SH-SY5Y (cell line): Measurements from ENCODE around the gene SST.

Experiments
- GATA2 ChIP-seq: IDR thresholded peaks from 2 replicates; pipeline ENCODE4 v1.6.1; 2011; ENCODE audit warnings: mild to moderate bottlenecking, low read depth, low read length
- GATA3 ChIP-seq: IDR thresholded peaks from 2 replicates; pipeline ENCODE4 v1.6.1; 2011; ENCODE audit warnings: low read depth, mild to moderate bottlenecking, low read length, moderate library complexity

DNA sequence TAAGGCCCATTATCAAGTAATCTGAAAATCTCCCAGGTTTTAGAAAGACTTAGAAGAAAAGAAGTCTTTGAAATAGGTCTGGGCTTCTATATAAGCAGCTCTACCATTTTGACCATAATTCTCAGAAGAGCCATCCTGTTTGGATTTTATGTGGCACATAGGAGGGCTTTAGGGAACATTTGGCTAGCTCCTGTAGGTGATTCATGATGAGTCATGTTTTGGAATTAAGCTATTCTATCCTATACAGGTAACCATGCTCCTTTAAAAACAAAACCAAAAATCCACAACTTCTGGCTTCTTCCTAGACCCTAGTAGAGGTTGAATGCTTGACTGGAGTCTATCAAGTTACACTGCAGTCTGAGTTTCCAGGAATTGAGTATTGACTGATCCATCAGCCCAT lies 8.9 kb downstream of the SST start:
- TF ChIP-seq GATA3 = no peak
- no peak for TF ChIP-seq GATA2
